HG03095 (cell line): Measurements from ENCODE around the gene GPR107.

Experiments used
- ATAC-seq: cut with Tn5 transposase; IDR thresholded peaks from one replicate; pipeline ENCODE4 v1.9.1; 2021; ENCODE audit warnings: moderate library complexity; ENCODE audit not compliant: unreplicated experiment

GPR107 gene

GRCh38 chr9:130107234-130107861 lies 53.6 kb downstream of the GPR107 start:
- no peak for ATAC-seq

- no peak for ATAC-seq
These were observed 54.2 kb downstream of the GPR107 start for GRCh38 chr9:130107955-130108354.

GRCh38 chr9:130110166-130110565 lies 56.5 kb downstream of the GPR107 start:
- no peak for ATAC-seq

GRCh38 chr9:130110596-130111021 lies 56.9 kb downstream of the GPR107 start:
- ATAC-seq, result no peak

GRCh38 chr9:130111786-130112537 lies 58.3 kb downstream of the GPR107 start:
- no peak for ATAC-seq

- ATAC-seq, result no peak
These were observed 58.9 kb downstream of the GPR107 start for GRCh38 chr9:130112538-130113151.

- ATAC-seq, result no peak
These were observed 61.0 kb downstream of the GPR107 start for GRCh38 chr9:130114741-130115140.

GRCh38 chr9:130116346-130116745 lies 62.6 kb downstream of the GPR107 start:
- no peak for ATAC-seq

GRCh38 chr9:130117376-130117775 lies 63.7 kb downstream of the GPR107 start:
- no peak for ATAC-seq

GRCh38 chr9:130117816-130118632 lies 64.3 kb downstream of the GPR107 start:
- no peak for ATAC-seq

GRCh38 chr9:130118841-130119518 lies 65.3 kb downstream of the GPR107 start:
- ATAC-seq, result no peak

GRCh38 chr9:130119519-130120298 lies 66.0 kb downstream of the GPR107 start:
- no peak for ATAC-seq

GRCh38 chr9:130120299-130120587 lies 66.5 kb downstream of the GPR107 start:
- no peak for ATAC-seq

- no peak for ATAC-seq
These were observed 67.1 kb downstream of the GPR107 start for GRCh38 chr9:130120832-130121231.

GRCh38 chr9:130122456-130122855 lies 68.8 kb downstream of the GPR107 start:
- no peak for ATAC-seq

- no peak for ATAC-seq
These were observed 70.6 kb downstream of the GPR107 start for GRCh38 chr9:130124085-130124860.

GRCh38 chr9:130126721-130127433 lies 73.2 kb downstream of the GPR107 start:
- no peak for ATAC-seq

- ATAC-seq, result no peak
These were observed 74.5 kb downstream of the GPR107 start for GRCh38 chr9:130128251-130128650.
